ENCODE results near the gene CYB5R3. TPM values are rescaled to one million over a fixed set of nuclear protein-coding genes. Genes with fewer than 3 reads are reported as not detected.

CYB5R3 gene
- 172 and 176 TPM in 2 replicates for total RNA-seq (2021)
- Bru-seq, nascent RNA: percentile 60 among the genes with signal in this experiment
- percentile 63 among the genes with signal in this experiment for BruChase-seq, experiment 1, labeled RNA remaining after a 2-hour chase
- percentile 74 among the genes with signal in this experiment for BruChase-seq, experiment 2, labeled RNA remaining after a 6-hour chase
- long read RNA-seq, transcript CYB5R3-201 (9 exons, 2,124 nt): major isoform, 830 of 904 reads
- long read RNA-seq, transcript CYB5R3-204 (8 exons, 1,849 nt): minor isoform, 12 of 904 reads
- long read RNA-seq, partial matches to known transcripts: 12 of 904 reads
- long read RNA-seq, other reads (novel, unspliced or antisense): 49 of 904 reads

GRCh38 chr22:42649246-42650099 lies at the start of gene CYB5R3:
CYB5R3 (minus strand) TSS chr22:42649392; CDS start chr22:42649315, 77 bp downstream.
- CTCF ChIA-PET: interaction anchor here (0.7 kb wide), 1 partner anchor 14 kb away, joined by 4 read pairs; no protein-coding TSS in a partner anchor
- intact Hi-C loops (cut with micrococcal nuclease; ENCODE audit: unreplicated experiment): no loop called here
- TSS peak; percentile 97 for BruUV-seq (replicated peaks)

GRCh38 chr22:42697542-42698013 lies 48.4 kb upstream of the CYB5R3 start:
- H3K27me3 ChIP-seq (replicated peaks; ENCODE audit: insufficient read depth, low read depth, low read length, poor library complexity): no peaks in the 10 kb centered on the region
- no peak overlapping the region for H3K4me3 ChIP-seq (ENCODE audit: low read depth, low read length, poor library complexity, severe bottlenecking)
- no peaks in the 10 kb centered on the region for H3K9me3 ChIP-seq (ENCODE audit: low read depth, low read length, poor library complexity, severe bottlenecking)
- no peaks in the 10 kb centered on the region for H3K36me3 ChIP-seq (ENCODE audit: insufficient read depth, low read length, poor library complexity, severe bottlenecking)
- CTCF ChIA-PET: no interaction called here
- intact Hi-C loops (cut with micrococcal nuclease; ENCODE audit: unreplicated experiment): no loop called here
- POLR2A ChIA-PET (ENCODE audit: low non-redundant PET): no interaction called here
- DNase-seq (ENCODE audit: low spot score): no peak
- no peak overlapping the region for H3K27ac ChIP-seq (ENCODE audit: low read depth, low read length, poor library complexity, severe bottlenecking)
- H3K4me1 ChIP-seq (ENCODE audit: insufficient read depth, low read length, poor library complexity, severe bottlenecking): peaks cover 23% of the 10 kb centered on the region
- BruUV-seq (replicated peaks): no TSS peak
- TF ChIP-seq EZH2 (IDR thresholded peaks at IDR 0.05; ENCODE audit: borderline replicate concordance, low read depth, low read length, poor library complexity, severe bottlenecking): no peak
- no peak for TF ChIP-seq CTCF (conservative IDR thresholded peaks at IDR 0.05; ENCODE audit: low read depth, low read length)

More at GRCh38 chr22:42649246-42650099, at the start of gene CYB5R3:
- Histone ChIP-seq H3K27me3 (replicated peaks; ENCODE audit: insufficient read depth, low read depth, low read length, poor library complexity) (no peaks in the 10 kb centered on the region), H3K36me3 (ENCODE audit: insufficient read depth, low read length, poor library complexity, severe bottlenecking) (no peaks in the 10 kb centered on the region), H3K9me3 (ENCODE audit: low read depth, low read length, poor library complexity, severe bottlenecking) (no peaks in the 10 kb centered on the region), H3K4me1 (ENCODE audit: insufficient read depth, low read length, poor library complexity, severe bottlenecking) (peaks cover 34% of the 10 kb centered on the region), H3K27ac (ENCODE audit: low read depth, low read length, poor library complexity, severe bottlenecking) (peak within 1 kb of the TSS; percentile 85), H3K4me3 (ENCODE audit: low read depth, low read length, poor library complexity, severe bottlenecking) (peak within 1 kb of the TSS; percentile 99)
- POLR2A ChIA-PET (ENCODE audit: low non-redundant PET): no interaction called here
- TF ChIP-seq EZH2 (IDR thresholded peaks at IDR 0.05; ENCODE audit: borderline replicate concordance, low read depth, low read length, poor library complexity, severe bottlenecking) (no peak), CTCF (conservative IDR thresholded peaks at IDR 0.05; ENCODE audit: low read depth, low read length) (no peak)
- peak; percentile 92 for DNase-seq (ENCODE audit: low spot score)

GRCh38 chr22:42696331-42696967 lies 47.3 kb upstream of the CYB5R3 start:
- no TSS peak for BruUV-seq (replicated peaks)
- intact Hi-C loops (cut with micrococcal nuclease; ENCODE audit: unreplicated experiment): no loop called here
- ChIA-PET POLR2A (ENCODE audit: low non-redundant PET) (no interaction called here), CTCF (interaction anchor here (0.6 kb wide), 1 partner anchor 394 kb away, joined by 5 read pairs; no protein-coding TSS in a partner anchor)
- no peak for DNase-seq (ENCODE audit: low spot score)
- H3K27ac ChIP-seq (ENCODE audit: low read depth, low read length, poor library complexity, severe bottlenecking): no peak overlapping the region
- H3K4me1 ChIP-seq (ENCODE audit: insufficient read depth, low read length, poor library complexity, severe bottlenecking): peaks cover 23% of the 10 kb centered on the region
- TF ChIP-seq EZH2 (IDR thresholded peaks at IDR 0.05; ENCODE audit: borderline replicate concordance, low read depth, low read length, poor library complexity, severe bottlenecking) (no peak), CTCF (conservative IDR thresholded peaks at IDR 0.05; ENCODE audit: low read depth, low read length) (no peak)
- H3K4me3 ChIP-seq (ENCODE audit: low read depth, low read length, poor library complexity, severe bottlenecking): no peak overlapping the region
- H3K27me3 ChIP-seq (replicated peaks; ENCODE audit: insufficient read depth, low read depth, low read length, poor library complexity): no peaks in the 10 kb centered on the region
- no peaks in the 10 kb centered on the region for H3K9me3 ChIP-seq (ENCODE audit: low read depth, low read length, poor library complexity, severe bottlenecking)
- no peaks in the 10 kb centered on the region for H3K36me3 ChIP-seq (ENCODE audit: insufficient read depth, low read length, poor library complexity, severe bottlenecking)
